Stimulated activated memory B cell treated with anti-CD40 and anti-IgM and Interleukin-4, amounts not matched to agents 10 μg/mL and 1 μg/mL and 100 μg/mL, for 72 hours (primary cell): ENCODE results near the gene TUBB.

Source experiments
- ATAC-seq: fragments of 150-1000 bp; cut with Tn5 transposase; 2 replicates; pipeline ENCODE4 v1.10.0; 2021
- H3K27ac Mint-ChIP-seq: one replicate; pipeline ENCODE4 v1.8.0; 2022; ENCODE audit warnings: mild to moderate bottlenecking, mixed read lengths
- H3K27me3 Mint-ChIP-seq: one replicate; pipeline ENCODE4 v1.8.0; 2022; ENCODE audit warnings: mixed read lengths
- H3K36me3 Mint-ChIP-seq: one replicate; pipeline ENCODE4 v1.8.0; 2022; ENCODE audit warnings: mixed read lengths
- H3K4me1 Mint-ChIP-seq: one replicate; pipeline ENCODE4 v1.8.0; 2022; ENCODE audit warnings: mixed read lengths
- H3K4me3 Mint-ChIP-seq: one replicate; pipeline ENCODE4 v1.8.0; 2022; ENCODE audit warnings: mild to moderate bottlenecking, moderate library complexity, mixed read lengths
- H3K9me3 Mint-ChIP-seq: one replicate; pipeline ENCODE4 v1.8.0; 2022; ENCODE audit warnings: mixed read lengths

TUBB gene

DNA sequence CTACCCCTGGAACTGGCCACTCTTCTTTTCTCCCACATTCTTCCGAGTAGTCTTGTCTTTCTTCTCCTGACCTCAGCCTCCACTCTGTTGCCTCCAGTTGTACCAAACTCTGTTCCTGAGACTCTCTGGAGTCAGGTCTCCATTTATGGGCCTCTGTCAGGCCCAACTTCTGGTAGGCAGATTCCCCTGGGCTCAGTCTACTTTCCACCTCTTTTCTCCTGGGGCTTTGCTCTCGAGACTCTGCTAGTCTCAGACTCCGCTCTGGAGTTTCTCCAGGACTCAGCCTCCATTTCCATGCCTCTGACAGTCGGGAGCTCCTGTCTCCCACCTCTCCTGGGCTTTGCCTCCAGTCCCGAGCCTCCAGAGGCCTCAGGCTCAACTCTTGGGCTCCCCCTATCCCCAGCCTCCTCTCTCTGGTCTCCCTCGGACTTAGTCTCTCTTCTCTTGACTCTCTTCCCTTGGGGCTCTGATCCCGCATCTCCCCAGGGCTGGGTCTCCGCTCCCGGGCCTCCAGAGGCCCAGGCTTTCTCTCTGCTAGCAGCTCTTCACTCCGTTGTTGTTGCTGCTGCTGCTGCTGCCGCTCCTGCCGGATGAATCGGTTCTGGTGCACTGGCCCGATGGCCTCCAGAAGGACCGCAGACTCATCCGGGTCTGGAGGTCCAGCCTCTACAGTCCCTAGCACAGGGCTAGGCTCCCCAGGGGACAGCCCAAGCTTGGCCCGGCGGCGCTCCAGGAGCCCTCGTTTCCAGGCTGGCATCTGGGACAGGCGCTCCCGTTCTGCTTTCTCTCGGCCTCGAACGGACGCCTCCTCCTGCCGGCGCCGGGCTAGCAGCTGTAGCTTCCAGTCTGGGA is 34.8 kb upstream of the TUBB start:
- Mint-ChIP-seq H3K9me3 (no peaks in the 10 kb centered on the region), H3K4me1 (peaks cover 68% of the 10 kb centered on the region), H3K36me3 (peaks cover 51% of the 10 kb centered on the region)

DNA sequence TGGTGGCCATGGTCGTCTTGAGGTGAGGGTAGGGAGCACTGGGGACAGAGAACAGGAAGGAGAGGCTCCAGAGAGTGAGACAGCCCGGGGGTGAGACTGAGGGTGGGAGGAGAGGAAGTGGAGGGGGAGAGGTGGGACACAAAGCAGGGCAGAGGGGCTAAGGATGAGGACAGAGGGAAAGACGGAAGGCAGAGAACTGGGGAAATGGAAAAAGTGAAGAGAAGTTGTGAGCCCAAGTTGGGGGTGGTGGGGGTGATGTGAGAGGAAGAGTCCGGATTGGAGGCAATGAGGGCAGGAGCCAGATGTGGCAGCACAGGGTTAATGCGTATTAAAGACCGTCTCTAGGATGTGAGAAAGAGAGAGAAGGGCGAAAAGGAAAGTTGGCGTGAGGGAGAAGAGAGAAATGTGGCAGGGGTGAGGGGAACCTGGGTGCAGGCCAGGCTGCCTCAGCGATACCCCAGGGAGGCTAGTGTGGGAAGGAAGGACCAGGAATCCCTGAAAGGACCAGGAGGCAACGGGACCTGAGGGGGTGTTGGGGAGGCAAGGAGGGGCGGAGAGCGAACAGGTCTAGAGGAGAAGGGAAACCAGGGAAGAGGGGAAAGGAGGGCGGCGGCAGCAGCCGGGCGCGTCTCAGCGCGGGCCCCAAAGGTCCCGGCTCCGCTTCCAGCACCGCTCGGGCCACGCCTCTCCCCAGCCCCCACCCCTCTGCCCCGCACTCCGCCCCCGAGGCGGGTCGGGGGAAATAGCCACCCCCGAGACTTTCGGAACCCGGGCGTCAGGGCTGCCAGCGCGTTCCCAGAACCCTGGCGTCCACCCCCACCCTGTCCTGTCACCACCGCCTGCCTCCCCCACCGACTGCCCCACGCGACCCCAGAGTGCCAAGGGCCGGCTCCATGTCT is 33.9 kb upstream of the TUBB start, which contains the start of gene PPP1R18:
PPP1R18 (minus strand) TSS at position 637 of the 899 bp plus-strand sequence; CDS start at position 10, 627 bp downstream.
- peaks cover 45% of the 10 kb centered on the region for H3K36me3 Mint-ChIP-seq
- H3K27ac Mint-ChIP-seq, result peak within 1 kb of the TSS; percentile 86
- H3K4me1 Mint-ChIP-seq, result peaks cover 66% of the 10 kb centered on the region
- peak; percentile 60 for ATAC-seq
- peak within 1 kb of the TSS; percentile 89 for H3K4me3 Mint-ChIP-seq
- no peaks in the 10 kb centered on the region for H3K27me3 Mint-ChIP-seq
- no peaks in the 10 kb centered on the region for H3K9me3 Mint-ChIP-seq

More for the DNA sequence above, 34.8 kb upstream of the TUBB start:
- H3K27me3 Mint-ChIP-seq, result no peaks in the 10 kb centered on the region
- ATAC-seq, result no peak
- H3K4me3 Mint-ChIP-seq, result peak overlapping the region; percentile 89
- peak overlapping the region; percentile 86 for H3K27ac Mint-ChIP-seq

DNA sequence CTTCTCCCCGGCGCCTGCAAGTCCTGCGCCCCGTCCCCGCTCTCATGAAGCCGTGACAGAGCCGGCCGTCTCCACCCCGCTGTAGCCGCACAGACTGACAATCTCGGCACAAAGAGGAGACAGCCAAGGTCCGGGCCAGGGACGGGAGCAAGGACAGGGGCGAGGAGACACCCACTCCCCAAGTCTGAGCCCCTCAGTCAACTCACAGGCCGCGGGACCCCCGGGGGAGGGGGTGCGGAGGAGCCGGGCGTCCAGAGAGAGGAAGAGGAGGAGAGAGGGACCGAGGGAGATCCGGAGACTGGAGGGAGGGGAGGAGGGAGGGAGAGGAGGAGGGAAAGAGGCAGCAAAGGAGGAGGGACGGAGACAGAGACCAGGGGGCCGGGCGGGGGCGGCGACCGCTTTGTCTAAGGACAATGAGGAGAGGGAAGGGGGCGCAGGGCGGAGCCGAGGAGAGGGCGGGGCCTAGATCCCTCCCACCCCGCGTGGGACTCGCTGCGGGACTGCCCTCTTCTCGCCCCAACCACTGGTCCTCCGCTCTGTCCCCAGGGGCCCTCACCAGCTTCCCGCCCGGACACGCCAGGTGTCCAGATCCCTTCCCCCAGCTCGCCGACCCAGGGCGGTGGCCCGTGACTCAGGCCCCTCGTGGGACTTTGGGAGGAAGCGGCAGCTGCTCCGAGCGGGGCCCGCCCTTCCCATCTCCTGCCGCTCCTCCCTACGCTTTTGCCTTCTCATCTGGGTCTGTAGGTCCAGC is 33.1 kb upstream of the TUBB start:
- ATAC-seq, result peak; percentile 77
- Mint-ChIP-seq H3K27ac (peak overlapping the region; percentile 86), H3K9me3 (no peaks in the 10 kb centered on the region), H3K4me3 (peak overlapping the region; percentile 89), H3K36me3 (peaks cover 37% of the 10 kb centered on the region), H3K4me1 (peaks cover 65% of the 10 kb centered on the region), H3K27me3 (no peaks in the 10 kb centered on the region)

DNA sequence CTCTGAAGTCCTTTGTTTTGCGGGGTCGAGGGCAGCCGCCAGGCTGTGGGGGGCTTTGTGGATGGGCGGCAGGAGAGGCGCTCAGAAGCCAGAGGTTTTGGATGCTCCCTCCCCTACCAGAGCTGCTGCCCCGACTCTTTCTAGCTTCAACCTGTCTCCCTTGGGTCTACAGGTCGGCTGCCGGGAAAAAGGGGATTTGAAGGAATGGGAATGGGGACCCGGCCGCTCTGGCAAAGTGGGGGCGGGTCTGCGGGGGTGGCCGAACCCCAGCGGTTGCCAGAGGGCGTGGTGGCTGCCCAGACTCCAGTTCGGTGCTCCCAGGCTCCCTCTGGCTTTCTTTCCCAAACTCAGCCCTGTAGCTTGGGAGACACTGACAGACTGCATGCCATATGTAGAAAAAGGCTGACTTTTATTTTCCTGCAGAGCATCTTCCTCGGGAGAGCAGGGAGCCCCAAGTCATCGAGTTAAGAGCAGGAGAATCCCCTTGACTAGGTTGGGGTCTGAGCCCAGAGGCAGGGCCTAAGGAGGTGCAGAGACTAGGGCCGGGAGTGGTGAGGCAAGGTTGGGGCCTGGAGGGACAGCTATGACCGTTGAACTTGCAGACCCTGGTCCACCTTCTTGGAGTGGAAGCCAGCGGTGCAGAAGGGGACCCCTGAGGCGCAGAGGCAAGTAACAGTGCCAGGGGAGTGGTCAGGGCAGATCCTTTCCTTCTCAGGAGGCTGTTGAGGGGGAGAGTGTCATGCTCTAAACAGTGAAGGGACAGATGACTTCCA is 32.3 kb upstream of the TUBB start:
- Mint-ChIP-seq H3K9me3 (no peaks in the 10 kb centered on the region), H3K4me1 (peaks cover 57% of the 10 kb centered on the region), H3K27ac (peak overlapping the region; percentile 86), H3K27me3 (no peaks in the 10 kb centered on the region), H3K4me3 (peak overlapping the region; percentile 89), H3K36me3 (peaks cover 29% of the 10 kb centered on the region)
- no peak for ATAC-seq

DNA sequence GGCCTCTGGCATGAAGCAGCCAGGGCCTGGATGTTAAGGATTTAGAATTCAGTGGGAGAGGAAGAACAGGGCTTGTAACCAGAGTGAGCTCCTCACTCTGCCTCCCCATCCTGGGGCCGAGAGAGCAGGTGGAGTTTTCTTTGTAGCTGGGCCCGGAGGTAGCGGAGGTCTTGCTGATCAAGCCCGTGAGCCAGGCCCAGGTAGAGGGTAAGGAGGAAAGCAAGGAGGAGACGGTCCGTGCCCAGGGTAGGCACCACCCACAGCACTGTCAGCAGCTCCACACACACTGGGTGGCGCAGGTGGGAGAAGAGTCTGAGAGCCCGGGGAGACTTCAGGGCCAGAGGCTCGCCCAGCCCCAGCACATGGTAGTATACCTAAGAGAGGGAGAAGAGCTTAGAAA is 31.6 kb upstream of the TUBB start:
- peak overlapping the region; percentile 89 for H3K4me3 Mint-ChIP-seq
- no peaks in the 10 kb centered on the region for H3K27me3 Mint-ChIP-seq
- H3K9me3 Mint-ChIP-seq, result no peaks in the 10 kb centered on the region
- peak overlapping the region; percentile 86 for H3K27ac Mint-ChIP-seq
- peak; percentile 29 for ATAC-seq
- peaks cover 26% of the 10 kb centered on the region for H3K36me3 Mint-ChIP-seq
- peaks cover 56% of the 10 kb centered on the region for H3K4me1 Mint-ChIP-seq

DNA sequence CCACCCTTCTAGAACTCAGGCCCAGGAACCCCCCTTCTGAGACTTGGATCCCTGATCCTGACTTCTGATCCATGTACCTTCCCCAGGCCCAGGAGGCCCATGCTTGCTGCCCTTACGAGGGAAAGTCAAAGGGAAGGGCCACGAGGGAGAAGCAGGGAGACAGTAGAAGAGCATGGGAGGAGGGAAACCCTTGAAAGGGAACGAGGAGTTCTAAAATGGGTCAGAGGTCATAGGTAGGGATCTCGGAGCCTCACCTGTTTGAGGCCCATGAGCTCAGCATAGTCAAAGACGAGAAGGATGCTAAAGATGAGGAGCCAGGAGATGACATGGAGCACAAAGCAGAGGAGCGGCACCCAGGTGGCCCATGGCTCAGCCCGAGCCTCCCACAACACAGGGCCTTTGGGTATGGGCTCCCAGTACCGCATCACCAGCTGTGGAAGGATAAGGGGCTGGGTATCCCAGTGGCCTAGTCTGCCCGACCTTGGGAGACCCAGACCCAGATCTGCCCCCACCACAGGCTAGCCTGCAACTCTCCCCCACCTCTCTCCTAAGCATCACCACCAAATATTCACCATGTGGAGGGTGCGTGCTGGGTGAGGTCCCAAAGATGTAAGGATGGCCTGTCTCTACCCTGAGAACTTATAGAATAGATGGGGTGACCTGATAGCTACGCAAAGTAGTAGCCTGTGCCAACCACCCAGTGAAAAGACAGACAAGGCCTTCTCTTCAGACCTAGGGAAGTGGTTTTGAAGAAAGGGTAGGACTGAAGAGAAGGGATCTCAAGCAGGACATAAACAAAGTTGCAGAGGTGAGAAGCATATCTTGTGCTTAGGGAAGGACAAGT is 30.9 kb upstream of the TUBB start:
- no peaks in the 10 kb centered on the region for H3K9me3 Mint-ChIP-seq
- H3K4me1 Mint-ChIP-seq, result peaks cover 56% of the 10 kb centered on the region
- peaks cover 21% of the 10 kb centered on the region for H3K36me3 Mint-ChIP-seq
- no peak for ATAC-seq
- peak overlapping the region; percentile 89 for H3K4me3 Mint-ChIP-seq
- H3K27ac Mint-ChIP-seq, result peak overlapping the region; percentile 86
- no peaks in the 10 kb centered on the region for H3K27me3 Mint-ChIP-seq

DNA sequence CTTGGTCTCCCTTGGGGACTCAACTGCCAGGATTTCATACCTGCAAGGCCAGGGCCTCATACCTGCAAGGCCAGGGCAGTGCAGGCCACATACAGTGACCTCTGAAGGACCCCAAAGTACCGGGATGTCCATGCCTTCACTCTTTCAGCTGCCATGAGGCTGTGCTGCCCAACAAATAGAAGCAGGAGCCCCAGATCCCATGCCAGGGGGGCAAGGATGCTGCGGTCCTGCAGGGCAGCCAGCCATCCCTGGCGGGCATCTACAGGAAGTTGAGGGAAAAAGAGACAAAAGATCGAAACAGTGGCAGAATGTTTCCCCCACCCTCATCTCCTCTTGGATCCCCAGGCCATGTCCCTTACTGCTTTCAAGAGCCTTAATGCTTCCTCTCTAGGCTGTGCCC is 30.2 kb upstream of the TUBB start:
- Mint-ChIP-seq H3K36me3 (peaks cover 15% of the 10 kb centered on the region), H3K4me3 (peak overlapping the region; percentile 89), H3K27ac (peak overlapping the region; percentile 86), H3K4me1 (peaks cover 54% of the 10 kb centered on the region), H3K27me3 (no peaks in the 10 kb centered on the region), H3K9me3 (no peaks in the 10 kb centered on the region)
- ATAC-seq, result no peak

DNA sequence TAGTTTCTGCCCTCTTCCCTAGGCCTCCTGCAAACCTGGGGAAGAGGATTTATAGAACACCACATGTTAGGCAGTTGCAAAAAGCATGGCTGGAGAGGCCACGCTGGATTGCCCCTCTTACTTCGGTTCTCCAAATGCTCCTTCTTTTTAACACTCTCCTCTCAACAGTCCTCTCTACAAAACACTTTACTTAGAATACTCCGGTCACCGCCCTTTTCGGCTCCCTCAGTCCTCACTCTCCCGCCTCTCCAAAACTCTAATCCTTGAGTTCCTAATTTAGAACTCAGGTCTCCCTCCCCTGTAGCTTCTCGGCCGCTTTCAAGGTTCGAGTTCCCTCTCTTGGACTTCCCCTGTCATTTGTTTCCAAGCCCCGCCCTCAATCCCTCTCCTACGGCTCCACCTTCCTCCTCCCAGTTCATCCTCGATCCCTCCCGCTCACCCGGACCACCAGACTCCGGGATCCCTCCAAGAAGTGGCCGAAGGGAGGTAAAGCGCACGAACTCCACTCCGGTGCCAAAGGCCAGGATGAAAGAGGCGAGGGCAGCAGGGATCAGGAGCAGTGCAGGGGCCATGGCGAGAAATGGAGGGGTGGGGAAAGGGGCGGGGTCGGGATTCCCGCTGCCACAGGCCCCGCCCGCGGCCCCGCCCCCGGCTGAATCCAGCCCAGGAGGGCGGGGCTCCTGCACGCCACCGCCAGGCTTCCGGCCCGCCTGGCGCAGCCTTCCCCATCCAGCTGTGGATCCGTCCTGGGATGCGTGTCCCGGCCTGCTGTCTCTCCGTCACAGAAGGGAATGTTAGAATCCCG is 29.5 kb upstream of the TUBB start, which contains the start of gene NRM:
NRM (minus strand) TSS at position 582 of the 805 bp plus-strand sequence; CDS start at position 572, 10 bp downstream.
- Mint-ChIP-seq H3K27ac (peak within 1 kb of the TSS; percentile 86), H3K4me1 (peaks cover 47% of the 10 kb centered on the region), H3K27me3 (no peaks in the 10 kb centered on the region), H3K9me3 (no peaks in the 10 kb centered on the region), H3K4me3 (peak within 1 kb of the TSS; percentile 89), H3K36me3 (peaks cover 9% of the 10 kb centered on the region)
- peak; percentile 46 for ATAC-seq

DNA sequence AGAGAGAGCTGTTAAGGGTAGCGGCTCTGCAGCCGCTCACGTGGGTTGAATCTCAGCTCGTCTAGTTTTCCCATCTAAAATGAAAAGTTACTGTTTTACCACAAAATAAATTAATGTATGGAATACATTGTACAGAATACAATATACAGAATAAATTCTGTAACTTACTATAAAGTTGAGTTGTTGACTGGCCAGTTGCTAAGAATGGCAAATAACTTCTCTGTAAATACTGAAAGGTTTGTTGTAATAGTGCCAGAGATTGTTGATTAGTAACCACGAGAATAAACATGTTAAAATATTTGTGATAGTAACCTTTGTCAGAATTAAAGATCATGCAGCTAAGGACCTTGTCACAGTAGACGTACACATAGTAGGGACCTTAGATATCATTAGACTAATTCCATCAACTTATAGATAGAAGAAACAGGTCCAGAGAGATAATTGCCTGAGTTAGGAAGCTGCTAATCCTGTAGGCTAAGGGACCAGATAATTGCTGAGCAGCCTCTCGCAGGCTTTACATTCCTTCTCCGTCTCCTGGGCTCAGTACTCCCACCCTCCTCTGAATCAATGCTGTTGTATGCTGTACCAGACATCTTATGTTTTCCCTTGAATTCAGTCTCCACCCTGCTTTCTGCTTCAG is 28.8 kb upstream of the TUBB start:
- ATAC-seq, result no peak
- Mint-ChIP-seq H3K27ac (peak overlapping the region; percentile 86), H3K36me3 (peaks cover 2% of the 10 kb centered on the region), H3K4me3 (peak overlapping the region; percentile 89), H3K9me3 (no peaks in the 10 kb centered on the region), H3K27me3 (no peaks in the 10 kb centered on the region), H3K4me1 (peaks cover 45% of the 10 kb centered on the region)

DNA sequence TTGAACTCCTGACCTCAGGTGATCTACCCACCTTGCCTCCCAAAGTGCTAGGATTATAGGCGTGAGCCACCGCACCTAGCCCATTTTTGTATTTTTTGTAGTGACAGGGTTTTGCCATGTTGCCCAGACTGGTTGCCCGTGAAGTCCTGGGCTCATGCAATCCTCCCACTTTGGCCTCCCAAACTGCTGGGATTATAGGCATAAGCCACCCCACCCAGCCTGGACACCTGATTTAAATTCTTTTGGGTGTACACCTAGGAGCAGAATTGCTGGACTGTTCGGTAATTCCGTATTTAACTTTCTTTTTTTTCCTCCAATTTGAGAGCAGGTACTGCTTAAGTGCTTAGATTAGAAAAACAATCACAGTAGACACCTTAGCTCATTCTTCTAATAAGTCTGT is 23.7 kb upstream of the TUBB start:
- Mint-ChIP-seq H3K4me1 (peaks cover 5% of the 10 kb centered on the region), H3K9me3 (no peaks in the 10 kb centered on the region), H3K4me3 (no peak overlapping the region), H3K27ac (no peak overlapping the region), H3K27me3 (no peaks in the 10 kb centered on the region), H3K36me3 (peaks cover 12% of the 10 kb centered on the region)
- no peak for ATAC-seq

DNA sequence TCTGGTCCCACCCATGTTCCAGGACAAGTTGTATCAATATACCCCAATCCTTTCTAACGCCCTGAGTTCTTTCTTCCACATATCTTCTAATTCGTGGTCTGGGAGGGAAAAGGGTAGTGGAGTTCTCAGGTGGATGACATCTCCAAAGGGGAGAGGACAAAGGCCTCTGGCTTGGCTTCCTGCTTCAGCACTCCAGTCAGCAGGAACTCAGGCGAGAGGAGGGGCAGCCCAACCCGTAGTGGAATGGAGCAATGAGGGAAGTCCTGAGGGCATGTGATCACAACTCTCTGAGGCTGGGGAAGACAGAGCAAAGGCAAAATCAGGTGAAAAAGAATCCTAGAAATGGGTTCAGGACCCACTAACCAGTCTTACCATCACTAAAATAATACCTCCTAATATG is 19.8 kb upstream of the TUBB start:
- no peaks in the 10 kb centered on the region for H3K4me1 Mint-ChIP-seq
- no peak overlapping the region for H3K27ac Mint-ChIP-seq
- peaks cover 48% of the 10 kb centered on the region for H3K36me3 Mint-ChIP-seq
- no peak for ATAC-seq
- no peaks in the 10 kb centered on the region for H3K9me3 Mint-ChIP-seq
- H3K4me3 Mint-ChIP-seq, result no peak overlapping the region
- no peaks in the 10 kb centered on the region for H3K27me3 Mint-ChIP-seq

DNA sequence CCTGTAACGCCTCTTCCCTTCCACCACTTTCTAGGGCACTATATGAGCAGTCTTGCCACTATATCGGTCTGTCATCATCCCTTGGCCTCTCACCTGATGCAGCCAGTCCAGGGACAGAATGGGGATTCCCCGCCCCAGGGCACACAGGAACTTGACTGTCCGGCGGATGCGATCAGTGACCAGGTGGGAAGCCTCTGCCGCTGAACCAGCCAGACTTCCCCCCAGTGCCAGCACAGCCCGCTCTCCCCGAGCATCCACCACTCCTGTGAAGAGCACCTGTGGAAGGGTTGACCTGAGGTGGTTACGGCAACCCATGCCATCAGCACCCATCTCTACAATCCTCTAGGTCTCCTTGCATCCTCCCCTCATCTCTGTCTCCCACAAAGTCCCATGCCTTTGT is 17.1 kb upstream of the TUBB start:
- Mint-ChIP-seq H3K27me3 (no peaks in the 10 kb centered on the region), H3K36me3 (peaks cover 66% of the 10 kb centered on the region), H3K9me3 (no peaks in the 10 kb centered on the region), H3K4me3 (no peak overlapping the region), H3K27ac (no peak overlapping the region), H3K4me1 (peaks cover 6% of the 10 kb centered on the region)
- no peak for ATAC-seq
